ENCODE measurements around the gene HDAC7. TPM values are rescaled to one million over a fixed set of nuclear protein-coding genes. Genes with fewer than 3 reads are reported as not detected.

HDAC7 gene
- total and polyA plus RNA-seq, 2 of the 13 experiments (the other 11 are each of a cell fraction or from before 2014, with no cell fraction given) = 4.6 to 10.8 TPM

DNA sequence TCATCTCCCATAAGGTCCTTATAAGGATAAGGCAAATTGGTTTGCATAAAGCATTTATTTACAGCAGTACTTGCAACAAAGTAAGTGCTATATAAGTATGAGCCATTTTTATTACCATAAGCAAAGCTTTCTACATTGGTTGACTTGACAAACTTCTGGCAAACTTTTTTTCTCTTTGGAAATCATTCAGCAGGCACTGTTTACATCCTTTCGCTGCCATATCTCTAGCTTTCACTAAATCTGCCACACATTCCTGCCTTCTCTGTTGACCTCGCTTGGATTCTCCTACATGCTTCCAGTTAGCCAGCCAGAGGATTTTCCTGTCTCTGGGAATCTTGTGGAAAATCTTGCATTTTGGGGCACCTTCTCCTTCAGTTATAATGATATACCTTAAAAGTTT lies 21.8 kb upstream of the HDAC7 start (continued):
- TF ChIP-seq, protein P1, sequence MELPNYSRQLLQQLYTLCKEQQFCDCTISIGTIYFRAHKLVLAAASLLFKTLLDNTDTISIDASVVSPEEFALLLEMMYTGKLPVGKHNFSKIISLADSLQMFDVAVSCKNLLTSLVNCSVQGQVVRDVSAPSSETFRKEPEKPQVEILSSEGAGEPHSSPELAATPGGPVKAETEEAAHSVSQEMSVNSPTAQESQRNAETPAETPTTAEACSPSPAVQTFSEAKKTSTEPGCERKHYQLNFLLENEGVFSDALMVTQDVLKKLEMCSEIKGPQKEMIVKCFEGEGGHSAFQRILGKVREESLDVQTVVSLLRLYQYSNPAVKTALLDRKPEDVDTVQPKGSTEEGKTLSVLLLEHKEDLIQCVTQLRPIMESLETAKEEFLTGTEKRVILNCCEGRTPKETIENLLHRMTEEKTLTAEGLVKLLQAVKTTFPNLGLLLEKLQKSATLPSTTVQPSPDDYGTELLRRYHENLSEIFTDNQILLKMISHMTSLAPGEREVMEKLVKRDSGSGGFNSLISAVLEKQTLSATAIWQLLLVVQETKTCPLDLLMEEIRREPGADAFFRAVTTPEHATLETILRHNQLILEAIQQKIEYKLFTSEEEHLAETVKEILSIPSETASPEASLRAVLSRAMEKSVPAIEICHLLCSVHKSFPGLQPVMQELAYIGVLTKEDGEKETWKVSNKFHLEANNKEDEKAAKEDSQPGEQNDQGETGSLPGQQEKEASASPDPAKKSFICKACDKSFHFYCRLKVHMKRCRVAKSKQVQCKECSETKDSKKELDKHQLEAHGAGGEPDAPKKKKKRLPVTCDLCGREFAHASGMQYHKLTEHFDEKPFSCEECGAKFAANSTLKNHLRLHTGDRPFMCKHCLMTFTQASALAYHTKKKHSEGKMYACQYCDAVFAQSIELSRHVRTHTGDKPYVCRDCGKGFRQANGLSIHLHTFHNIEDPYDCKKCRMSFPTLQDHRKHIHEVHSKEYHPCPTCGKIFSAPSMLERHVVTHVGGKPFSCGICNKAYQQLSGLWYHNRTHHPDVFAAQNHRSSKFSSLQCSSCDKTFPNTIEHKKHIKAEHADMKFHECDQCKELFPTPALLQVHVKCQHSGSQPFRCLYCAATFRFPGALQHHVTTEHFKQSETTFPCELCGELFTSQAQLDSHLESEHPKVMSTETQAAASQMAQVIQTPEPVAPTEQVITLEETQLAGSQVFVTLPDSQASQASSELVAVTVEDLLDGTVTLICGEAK (IDR thresholded peaks at IDR 0.05) = no peak
- TF ChIP-seq, protein P1 (CRISPR knock-in tag; IDR thresholded peaks at IDR 0.05) = no peak
- TF ChIP-seq CEBPG (CRISPR knock-in tag; IDR thresholded peaks at IDR 0.05) (no peak), ZNF367 (CRISPR knock-in tag; IDR thresholded peaks at IDR 0.05; ENCODE audit: borderline replicate concordance) (no peak), RELA (CRISPR knock-in tag; IDR thresholded peaks at IDR 0.05) (no peak), ZIK1 (CRISPR knock-in tag; IDR thresholded peaks at IDR 0.05; ENCODE audit: borderline replicate concordance, low read depth) (no peak), NAIF1 (CRISPR knock-in tag; IDR thresholded peaks at IDR 0.05; ENCODE audit: borderline replicate concordance) (no peak), ZFP90 (CRISPR knock-in tag; IDR thresholded peaks at IDR 0.05; ENCODE audit: borderline replicate concordance) (no peak)
- TF ChIP-seq, protein P2, sequence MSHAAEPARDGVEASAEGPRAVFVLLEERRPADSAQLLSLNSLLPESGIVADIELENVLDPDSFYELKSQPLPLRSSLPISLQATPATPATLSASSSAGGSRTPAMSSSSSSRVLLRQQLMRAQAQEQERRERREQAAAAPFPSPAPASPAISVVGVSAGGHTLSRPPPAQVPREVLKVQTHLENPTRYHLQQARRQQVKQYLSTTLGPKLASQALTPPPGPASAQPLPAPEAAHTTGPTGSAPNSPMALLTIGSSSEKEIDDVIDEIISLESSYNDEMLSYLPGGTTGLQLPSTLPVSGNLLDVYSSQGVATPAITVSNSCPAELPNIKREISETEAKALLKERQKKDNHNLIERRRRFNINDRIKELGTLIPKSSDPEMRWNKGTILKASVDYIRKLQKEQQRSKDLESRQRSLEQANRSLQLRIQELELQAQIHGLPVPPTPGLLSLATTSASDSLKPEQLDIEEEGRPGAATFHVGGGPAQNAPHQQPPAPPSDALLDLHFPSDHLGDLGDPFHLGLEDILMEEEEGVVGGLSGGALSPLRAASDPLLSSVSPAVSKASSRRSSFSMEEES (CRISPR knock-in tag; IDR thresholded peaks at IDR 0.05) = no peak

All from HepG2 (cell line).